WTC11 (cell line): ENCODE measurements around the gene GUCA2A. TPM values are rescaled to one million over a fixed set of nuclear protein-coding genes. Genes with fewer than 3 reads are reported as not detected.
A peak's percentile ranks its signal among the peaks of the same experiment; 100 is the strongest.

Experiments used
- ATAC-seq: fragments of 200-7000 bp; cut with Tn5 transposase; 2 replicates; pipeline ENCODE4 v1.10.0; 2021; ENCODE audit warnings: mild to moderate bottlenecking, moderate library complexity
- CTCF ChIA-PET: fragments of 300-600 bp; sonication (Branson Sonifier 250); formaldehyde crosslinking; loops from one replicate; lab custom pipeline; 2021; ENCODE audit warnings: antibody characterized with exemption; lab: Charles Lee
- POLR2A ChIA-PET: fragments of 350-600 bp; sonication (Branson Sonifier 250); formaldehyde crosslinking; loops from one replicate; lab custom pipeline; 2021; ENCODE audit warnings: antibody characterized with exemption; lab: Charles Lee
- DNase-seq: peaks from one replicate; pipeline ENCODE4 v3.0.0; 2021; ENCODE audit warnings: low spot score
- H3K27ac Mint-ChIP-seq: 2 replicates; pipeline ENCODE4 v1.8.0; 2021; ENCODE audit warnings: mixed read lengths
- H3K27me3 Mint-ChIP-seq: 2 replicates; pipeline ENCODE4 v1.8.0; 2021; ENCODE audit warnings: low read depth, mild to moderate bottlenecking, moderate library complexity, mixed read lengths
- H3K36me3 Mint-ChIP-seq: 2 replicates; pipeline ENCODE4 v1.8.0; 2021; ENCODE audit warnings: mixed read lengths
- H3K4me1 Mint-ChIP-seq: 2 replicates; pipeline ENCODE4 v1.8.0; 2022; ENCODE audit warnings: mixed read lengths
- H3K4me3 Mint-ChIP-seq: 2 replicates; pipeline ENCODE4 v1.8.0; 2021; ENCODE audit warnings: mild to moderate bottlenecking, moderate library complexity, mixed read lengths
- H3K9me3 Mint-ChIP-seq: 2 replicates; pipeline ENCODE4 v1.8.0; 2021; ENCODE audit warnings: mixed read lengths
- CBFB ChIP-seq: sonication (generic); formaldehyde crosslinking; IDR thresholded peaks from 2 replicates; pipeline ENCODE4 v1.8.1; 2022; ENCODE audit warnings: mild to moderate bottlenecking, low read depth, missing genetic modification reagents
- CREM ChIP-seq: sonication (generic); formaldehyde crosslinking; IDR thresholded peaks from 2 replicates; pipeline ENCODE4 v1.8.1; 2022; ENCODE audit warnings: mild to moderate bottlenecking, missing genetic modification reagents, moderate library complexity
- SOX15 ChIP-seq: fragments of 250-450 bp; sonication (Bioruptor Pico); IDR thresholded peaks from 2 replicates; pipeline ENCODE4 v1.9.0; 2021; ENCODE audit warnings: mild to moderate bottlenecking
- TEAD4 ChIP-seq: sonication (generic); formaldehyde crosslinking; IDR thresholded peaks from 2 replicates; pipeline ENCODE4 v1.8.0; 2022; ENCODE audit warnings: mild to moderate bottlenecking, missing genetic modification reagents
- total RNA-seq: library from RNA; stranded (reverse); gene quantifications from 3 replicates; pipeline ENCODE4 v1.2.3, GENCODE V29; 2021
- TF ChIP-seq, protein P1 (sequence below): sonication (generic); formaldehyde crosslinking; conservative IDR thresholded peaks from 2 replicates; pipeline ENCODE4 v1.8.1; 2023; ENCODE audit warnings: mild to moderate bottlenecking, low read depth, missing genetic modification reagents, moderate library complexity
- TF ChIP-seq, protein P2 (sequence below): sonication (generic); formaldehyde crosslinking; IDR thresholded peaks from 2 replicates; pipeline ENCODE4 v1.8.0; 2023; ENCODE audit warnings: mild to moderate bottlenecking, missing genetic modification reagents
- TF ChIP-seq, protein P3 (sequence below): fragments of 200-600 bp; IDR thresholded peaks from 2 replicates; pipeline ENCODE4 v1.8.0; 2022; ENCODE audit warnings: antibody characterized with exemption
- TF ChIP-seq, protein P4 (sequence below): sonication (generic); formaldehyde crosslinking; IDR thresholded peaks from 2 replicates; pipeline ENCODE4 v1.8.0; 2022; ENCODE audit warnings: mild to moderate bottlenecking, missing genetic modification reagents

Gene GUCA2A
- total RNA-seq, 1 experiment from 2014 or later: not detected

DNA sequence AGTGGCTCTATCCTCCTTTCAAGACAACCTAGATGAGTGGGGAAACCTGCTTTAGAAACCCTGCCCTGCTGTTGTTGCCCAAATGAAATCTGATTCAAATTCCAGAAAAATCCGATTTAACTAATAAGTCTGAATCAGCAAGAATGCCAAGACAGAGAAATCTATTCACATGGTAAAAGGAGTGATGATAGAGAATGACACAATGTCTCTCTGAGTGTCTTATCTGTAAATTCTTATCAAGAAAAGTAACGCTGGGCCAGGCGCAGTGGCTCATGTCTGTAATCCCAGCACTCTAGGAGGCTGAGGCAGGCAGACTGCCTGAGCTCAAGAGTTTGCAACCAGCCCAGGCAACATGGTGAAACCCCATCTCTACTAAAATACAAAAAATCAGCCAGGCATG lies 13.7 kb upstream of the GUCA2A start (continued):
- TF ChIP-seq, protein P1, sequence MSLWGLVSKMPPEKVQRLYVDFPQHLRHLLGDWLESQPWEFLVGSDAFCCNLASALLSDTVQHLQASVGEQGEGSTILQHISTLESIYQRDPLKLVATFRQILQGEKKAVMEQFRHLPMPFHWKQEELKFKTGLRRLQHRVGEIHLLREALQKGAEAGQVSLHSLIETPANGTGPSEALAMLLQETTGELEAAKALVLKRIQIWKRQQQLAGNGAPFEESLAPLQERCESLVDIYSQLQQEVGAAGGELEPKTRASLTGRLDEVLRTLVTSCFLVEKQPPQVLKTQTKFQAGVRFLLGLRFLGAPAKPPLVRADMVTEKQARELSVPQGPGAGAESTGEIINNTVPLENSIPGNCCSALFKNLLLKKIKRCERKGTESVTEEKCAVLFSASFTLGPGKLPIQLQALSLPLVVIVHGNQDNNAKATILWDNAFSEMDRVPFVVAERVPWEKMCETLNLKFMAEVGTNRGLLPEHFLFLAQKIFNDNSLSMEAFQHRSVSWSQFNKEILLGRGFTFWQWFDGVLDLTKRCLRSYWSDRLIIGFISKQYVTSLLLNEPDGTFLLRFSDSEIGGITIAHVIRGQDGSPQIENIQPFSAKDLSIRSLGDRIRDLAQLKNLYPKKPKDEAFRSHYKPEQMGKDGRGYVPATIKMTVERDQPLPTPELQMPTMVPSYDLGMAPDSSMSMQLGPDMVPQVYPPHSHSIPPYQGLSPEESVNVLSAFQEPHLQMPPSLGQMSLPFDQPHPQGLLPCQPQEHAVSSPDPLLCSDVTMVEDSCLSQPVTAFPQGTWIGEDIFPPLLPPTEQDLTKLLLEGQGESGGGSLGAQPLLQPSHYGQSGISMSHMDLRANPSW (CRISPR knock-in tag): no peak

DNA sequence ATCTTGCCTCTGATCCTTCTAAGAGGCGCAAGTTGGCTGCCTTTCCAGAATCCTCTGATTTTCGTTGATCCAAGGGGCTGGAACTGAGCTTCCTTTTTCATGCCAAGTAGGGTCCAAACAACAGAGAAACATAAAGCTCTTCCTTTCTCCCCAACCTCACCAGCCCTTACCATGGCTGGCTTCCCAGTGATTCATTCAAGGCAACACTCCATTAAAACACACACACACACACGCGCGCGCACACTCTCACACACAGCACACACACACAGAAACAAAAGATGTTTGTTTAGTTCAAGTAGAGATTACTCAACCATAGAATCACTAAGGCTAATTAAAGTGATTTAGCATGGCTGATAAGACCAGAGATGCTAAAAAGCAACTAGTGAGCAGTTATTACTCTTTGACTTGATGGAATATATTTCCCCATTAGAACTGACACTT lies 13.0 kb upstream of the GUCA2A start:
- Mint-ChIP-seq H3K36me3 (peaks cover 9% of the 10 kb centered on the region; the same call in 1 of the 2 replicates), H3K4me3 (no peak overlapping the region), H3K27ac (peak overlapping the region; percentile 29; the same call in 1 of the 2 replicates), H3K9me3 (no peaks in the 10 kb centered on the region), H3K27me3 (no peaks in the 10 kb centered on the region), H3K4me1 (peaks cover 7% of the 10 kb centered on the region)
- TF ChIP-seq CREM: no peak
- ChIA-PET CTCF (interaction anchor here (0.8 kb wide), 1 partner anchor 9 kb away, joined by 3 read pairs; no protein-coding TSS in a partner anchor), POLR2A (interaction anchor here (0.6 kb wide), 1 partner anchor 129 kb away, joined by 3 read pairs; no protein-coding TSS in a partner anchor)
- DNase-seq (no peak), ATAC-seq (no peak)

DNA sequence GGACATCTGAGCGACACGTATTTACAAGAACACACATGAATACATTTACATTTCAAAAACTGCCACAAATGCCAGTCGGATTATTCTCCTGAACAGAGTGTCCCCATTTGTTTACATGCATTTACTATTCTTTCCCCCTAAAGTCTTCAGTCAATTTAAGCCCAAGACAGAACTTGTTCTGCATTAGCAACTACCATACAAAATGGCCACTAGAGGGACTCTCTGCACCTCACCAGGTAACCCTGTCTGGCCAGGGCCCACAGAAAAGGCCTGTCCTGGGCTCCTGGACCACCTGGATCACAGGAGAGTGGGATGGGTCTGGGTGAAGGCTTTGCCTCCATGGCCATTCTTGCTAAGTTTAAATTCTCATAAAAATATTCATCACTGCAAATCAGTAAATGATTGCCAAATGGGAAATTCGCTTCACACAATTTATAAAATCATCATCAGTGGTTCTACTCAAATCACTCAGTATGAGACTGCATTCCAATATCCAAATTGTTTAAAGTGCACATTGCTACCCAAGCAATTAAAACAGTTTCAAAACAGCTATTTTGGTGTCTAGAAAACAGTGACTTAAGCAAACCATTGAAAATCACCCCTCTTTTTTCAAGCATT lies 12.5 kb upstream of the GUCA2A start:
- Mint-ChIP-seq H3K9me3 (no peaks in the 10 kb centered on the region), H3K36me3 (peaks cover 9% of the 10 kb centered on the region; the same call in 1 of the 2 replicates), H3K4me1 (peaks cover 7% of the 10 kb centered on the region), H3K27me3 (no peaks in the 10 kb centered on the region), H3K4me3 (no peak overlapping the region)
- ATAC-seq (peak; percentile 80), DNase-seq (peak; percentile 58)
- ChIA-PET POLR2A (interaction anchor here (0.6 kb wide), 1 partner anchor 129 kb away, joined by 3 read pairs; no protein-coding TSS in a partner anchor), CTCF (interaction anchor here (0.8 kb wide), 1 partner anchor 9 kb away, joined by 3 read pairs; no protein-coding TSS in a partner anchor)
- TF ChIP-seq, protein P2, sequence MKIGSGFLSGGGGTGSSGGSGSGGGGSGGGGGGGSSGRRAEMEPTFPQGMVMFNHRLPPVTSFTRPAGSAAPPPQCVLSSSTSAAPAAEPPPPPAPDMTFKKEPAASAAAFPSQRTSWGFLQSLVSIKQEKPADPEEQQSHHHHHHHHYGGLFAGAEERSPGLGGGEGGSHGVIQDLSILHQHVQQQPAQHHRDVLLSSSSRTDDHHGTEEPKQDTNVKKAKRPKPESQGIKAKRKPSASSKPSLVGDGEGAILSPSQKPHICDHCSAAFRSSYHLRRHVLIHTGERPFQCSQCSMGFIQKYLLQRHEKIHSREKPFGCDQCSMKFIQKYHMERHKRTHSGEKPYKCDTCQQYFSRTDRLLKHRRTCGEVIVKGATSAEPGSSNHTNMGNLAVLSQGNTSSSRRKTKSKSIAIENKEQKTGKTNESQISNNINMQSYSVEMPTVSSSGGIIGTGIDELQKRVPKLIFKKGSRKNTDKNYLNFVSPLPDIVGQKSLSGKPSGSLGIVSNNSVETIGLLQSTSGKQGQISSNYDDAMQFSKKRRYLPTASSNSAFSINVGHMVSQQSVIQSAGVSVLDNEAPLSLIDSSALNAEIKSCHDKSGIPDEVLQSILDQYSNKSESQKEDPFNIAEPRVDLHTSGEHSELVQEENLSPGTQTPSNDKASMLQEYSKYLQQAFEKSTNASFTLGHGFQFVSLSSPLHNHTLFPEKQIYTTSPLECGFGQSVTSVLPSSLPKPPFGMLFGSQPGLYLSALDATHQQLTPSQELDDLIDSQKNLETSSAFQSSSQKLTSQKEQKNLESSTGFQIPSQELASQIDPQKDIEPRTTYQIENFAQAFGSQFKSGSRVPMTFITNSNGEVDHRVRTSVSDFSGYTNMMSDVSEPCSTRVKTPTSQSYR: no peak
- no peak for TF ChIP-seq TEAD4 (CRISPR knock-in tag)
- TF ChIP-seq, protein P3, sequence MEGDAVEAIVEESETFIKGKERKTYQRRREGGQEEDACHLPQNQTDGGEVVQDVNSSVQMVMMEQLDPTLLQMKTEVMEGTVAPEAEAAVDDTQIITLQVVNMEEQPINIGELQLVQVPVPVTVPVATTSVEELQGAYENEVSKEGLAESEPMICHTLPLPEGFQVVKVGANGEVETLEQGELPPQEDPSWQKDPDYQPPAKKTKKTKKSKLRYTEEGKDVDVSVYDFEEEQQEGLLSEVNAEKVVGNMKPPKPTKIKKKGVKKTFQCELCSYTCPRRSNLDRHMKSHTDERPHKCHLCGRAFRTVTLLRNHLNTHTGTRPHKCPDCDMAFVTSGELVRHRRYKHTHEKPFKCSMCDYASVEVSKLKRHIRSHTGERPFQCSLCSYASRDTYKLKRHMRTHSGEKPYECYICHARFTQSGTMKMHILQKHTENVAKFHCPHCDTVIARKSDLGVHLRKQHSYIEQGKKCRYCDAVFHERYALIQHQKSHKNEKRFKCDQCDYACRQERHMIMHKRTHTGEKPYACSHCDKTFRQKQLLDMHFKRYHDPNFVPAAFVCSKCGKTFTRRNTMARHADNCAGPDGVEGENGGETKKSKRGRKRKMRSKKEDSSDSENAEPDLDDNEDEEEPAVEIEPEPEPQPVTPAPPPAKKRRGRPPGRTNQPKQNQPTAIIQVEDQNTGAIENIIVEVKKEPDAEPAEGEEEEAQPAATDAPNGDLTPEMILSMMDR: peak; percentile 71
- TF ChIP-seq, all 79 proteins: peak for 1
- H3K27ac Mint-ChIP-seq: no peak overlapping the region

DNA sequence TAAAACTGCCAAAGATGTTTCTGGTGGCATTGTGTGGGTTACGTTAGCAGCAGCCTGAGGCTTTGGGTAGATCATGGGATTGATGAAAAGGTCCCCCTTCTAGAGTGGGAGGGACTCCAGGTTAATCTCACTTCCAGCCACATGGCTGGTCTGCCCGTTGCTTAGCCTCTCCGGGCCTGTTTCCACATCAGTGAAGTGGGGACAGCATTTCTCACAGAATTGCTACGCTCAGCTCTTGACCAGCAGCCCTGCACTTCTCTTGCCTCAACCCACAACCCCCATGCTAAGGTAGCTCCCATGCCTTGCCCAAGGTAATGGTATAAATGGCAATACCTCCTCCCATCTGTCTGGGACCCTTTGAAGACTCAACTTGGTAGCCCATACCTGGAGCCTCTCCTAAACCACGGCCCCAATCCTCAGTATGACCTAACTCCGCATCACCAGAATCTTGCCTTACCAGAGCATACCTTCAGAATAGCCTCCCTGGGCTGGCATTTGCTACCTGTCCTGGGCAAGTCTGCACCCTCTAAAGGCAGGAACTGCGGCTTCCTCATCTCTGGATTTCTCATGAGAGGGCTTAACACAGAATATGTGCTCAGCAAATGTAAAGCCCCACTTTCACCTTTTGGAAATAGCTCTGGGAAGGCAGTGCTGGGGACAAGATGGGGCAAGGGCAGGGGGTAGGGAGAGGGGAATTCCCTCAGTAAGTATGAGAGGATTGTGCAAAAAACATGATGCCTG lies 10.9 kb upstream of the GUCA2A start:
- H3K27me3 Mint-ChIP-seq: no peaks in the 10 kb centered on the region
- no peak overlapping the region for H3K27ac Mint-ChIP-seq
- POLR2A ChIA-PET: no interaction called here
- no peaks in the 10 kb centered on the region for H3K9me3 Mint-ChIP-seq
- H3K36me3 Mint-ChIP-seq: peaks cover 9% of the 10 kb centered on the region; the same call in 1 of the 2 replicates
- CTCF ChIA-PET: interaction anchor here (0.8 to 1.0 kb wide), 2 partner anchors 18 to 138 kb away, joined by 3 read pairs; no protein-coding TSS in a partner anchor
- no peak overlapping the region for H3K4me3 Mint-ChIP-seq
- no peak for DNase-seq
- ATAC-seq: no peak
- peaks cover 10% of the 10 kb centered on the region for H3K4me1 Mint-ChIP-seq
- TF ChIP-seq, protein P2: no peak
- no peak for TF ChIP-seq SOX15 (CRISPR knock-in tag)
- TF ChIP-seq, protein P3: no peak
- TF ChIP-seq, protein P4, sequence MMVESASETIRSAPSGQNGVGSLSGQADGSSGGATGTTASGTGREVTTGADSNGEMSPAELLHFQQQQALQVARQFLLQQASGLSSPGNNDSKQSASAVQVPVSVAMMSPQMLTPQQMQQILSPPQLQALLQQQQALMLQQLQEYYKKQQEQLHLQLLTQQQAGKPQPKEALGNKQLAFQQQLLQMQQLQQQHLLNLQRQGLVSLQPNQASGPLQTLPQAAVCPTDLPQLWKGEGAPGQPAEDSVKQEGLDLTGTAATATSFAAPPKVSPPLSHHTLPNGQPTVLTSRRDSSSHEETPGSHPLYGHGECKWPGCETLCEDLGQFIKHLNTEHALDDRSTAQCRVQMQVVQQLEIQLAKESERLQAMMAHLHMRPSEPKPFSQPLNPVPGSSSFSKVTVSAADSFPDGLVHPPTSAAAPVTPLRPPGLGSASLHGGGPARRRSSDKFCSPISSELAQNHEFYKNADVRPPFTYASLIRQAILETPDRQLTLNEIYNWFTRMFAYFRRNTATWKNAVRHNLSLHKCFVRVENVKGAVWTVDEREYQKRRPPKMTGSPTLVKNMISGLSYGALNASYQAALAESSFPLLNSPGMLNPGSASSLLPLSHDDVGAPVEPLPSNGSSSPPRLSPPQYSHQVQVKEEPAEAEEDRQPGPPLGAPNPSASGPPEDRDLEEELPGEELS (CRISPR knock-in tag): no peak
- no peak for TF ChIP-seq CBFB (CRISPR knock-in tag)
